Renal cortical epithelial cell (primary cell): ENCODE results near the gene UAP1L1. TPM values are rescaled to one million over a fixed set of nuclear protein-coding genes. Genes with fewer than 3 reads are reported as not detected.
"Not testable (repeated sequence)": the region's sequence is repeated elsewhere in the genome, so short reads cannot be mapped to it uniquely, and the experiment has no call there.

Experiments
- DNase-seq: peaks from one replicate; pipeline ENCODE4 v3.0.0-alpha.2; 2011; ENCODE audit warnings: low read depth
- total RNA-seq: library from RNA; depleted of rRNA; stranded (reverse); fragments of >200 nt; gene quantifications from 2 replicates; pipeline ENCODE4 v1.2.3, GENCODE V29; 2014

The UAP1L1 gene
- total RNA-seq: 6.4 and 7.1 TPM in 2 replicates

GRCh38 chr9:137077010-137077747, at the start of gene UAP1L1:
UAP1L1 (plus strand) TSS chr9:137077517; CDS start chr9:137077533, 16 bp downstream.
- no peak for DNase-seq

- DNase-seq: peak; percentile 19
Measured at GRCh38 chr9:137028263-137029057, 48.9 kb upstream of the UAP1L1 start.

- peak; percentile 29 for DNase-seq
Measured at GRCh38 chr9:137029058-137029936, 48.0 kb upstream of the UAP1L1 start.

- no peak for DNase-seq
Measured at GRCh38 chr9:137030006-137030405, 47.3 kb upstream of the UAP1L1 start.

- DNase-seq: peak; percentile 71
Measured at GRCh38 chr9:137030538-137031527, 46.5 kb upstream of the UAP1L1 start.

- no peak for DNase-seq
Measured at GRCh38 chr9:137031904-137032640, 45.2 kb upstream of the UAP1L1 start, which contains the start of gene FUT7. FUT7 (minus strand) TSS chr9:137032088; CDS start chr9:137031991, 97 bp downstream.

GRCh38 chr9:137032858-137033257, 44.5 kb upstream of the UAP1L1 start:
- no peak for DNase-seq

- DNase-seq: not testable (repeated sequence)
Measured at GRCh38 chr9:137033481-137033880, 43.8 kb upstream of the UAP1L1 start.

- no peak for DNase-seq
Measured at GRCh38 chr9:137034039-137034708, 43.1 kb upstream of the UAP1L1 start.

- peak; percentile 71 for DNase-seq
Measured at GRCh38 chr9:137034709-137035506, 42.4 kb upstream of the UAP1L1 start.

GRCh38 chr9:137035507-137035834, 41.8 kb upstream of the UAP1L1 start:
- DNase-seq: no peak

GRCh38 chr9:137035937-137036336, 41.4 kb upstream of the UAP1L1 start:
- DNase-seq: no peak

- DNase-seq: no peak
Measured at GRCh38 chr9:137037035-137037434, 40.3 kb upstream of the UAP1L1 start.

GRCh38 chr9:137037483-137037882, 39.8 kb upstream of the UAP1L1 start:
- DNase-seq: no peak

GRCh38 chr9:137038916-137039315, 38.4 kb upstream of the UAP1L1 start:
- no peak for DNase-seq

GRCh38 chr9:137039611-137040366, 37.5 kb upstream of the UAP1L1 start:
- DNase-seq: no peak

GRCh38 chr9:137040568-137040967, 36.7 kb upstream of the UAP1L1 start:
- DNase-seq: no peak

GRCh38 chr9:137041124-137041523, 36.2 kb upstream of the UAP1L1 start:
- DNase-seq: no peak
